Uterus (tissue), 4 donors: ENCODE data around the gene ACVR1. TPM values are rescaled to one million over a fixed set of nuclear protein-coding genes. Genes with fewer than 3 reads are reported as not detected.

Source experiments
- DNase-seq, 2 donors: peaks; one replicate each; pipeline ENCODE4 v3.0.0-alpha.2; 2019 to 2020
- H3K27ac ChIP-seq, 2 donors: fragments of 200-600 bp; sonication (generic); 1 replicate in 1 of 2; 2 replicates in 1 of 2; pipeline ENCODE4 v1.5.1; 2016 to 2018
- H3K27me3 ChIP-seq, 2 donors: fragments of 200-600 bp; sonication (generic); one replicate each; pipeline ENCODE4 v1.5.1; 2018 to 2019; ENCODE audit warnings: control low read depth in 1 of 2
- H3K36me3 ChIP-seq, 2 donors: fragments of 200-600 bp; sonication (generic); one replicate each; pipeline ENCODE4 v1.5.1; 2019; ENCODE audit warnings: control low read depth in 1 of 2
- H3K4me1 ChIP-seq, 2 donors: fragments of 200-600 bp; sonication (generic); one replicate each; pipeline ENCODE4 v1.5.1; 2018 to 2019; ENCODE audit warnings: control low read depth in 1 of 2
- H3K4me3 ChIP-seq, 2 donors: fragments of 200-600 bp; sonication (generic); 1 replicate in 1 of 2; 2 replicates in 1 of 2; pipeline ENCODE4 v1.5.1; 2018 to 2019; ENCODE audit warnings: mild to moderate bottlenecking in 1 of 2
- H3K9me3 ChIP-seq, 2 donors: fragments of 200-600 bp; sonication (generic); one replicate each; pipeline ENCODE4 v1.5.1; 2019; ENCODE audit warnings: control low read depth in 1 of 2
- CTCF ChIP-seq, 4 experiments: fragments of 200-600 bp in 2 of 4; fragments of 450-650 bp in 2 of 4; sonication (generic) in 2 of 4; IDR thresholded peaks; one replicate each; pipeline ENCODE4 v1.5.1; 2016 to 2019; ENCODE audit warnings: antibody characterized with exemption in 4 of 4, mild to moderate bottlenecking in 2 of 4, moderate library complexity in 1 of 4
- POLR2A ChIP-seq, 2 donors: fragments of 450-650 bp; IDR thresholded peaks; one replicate each; pipeline ENCODE4 v1.6.1; 2016; ENCODE audit warnings: antibody characterized with exemption in 2 of 2, mild to moderate bottlenecking in 1 of 2, moderate library complexity in 1 of 2
- intact Hi-C: fragments of 100-400 bp; cut with DNase I; formaldehyde crosslinking; loops from one replicate; pipeline ENCODE4 v1.15.1; 2023; ENCODE audit warnings: low total_unique reads
- total RNA-seq, 4 donors: library from RNA; depleted of rRNA in 3 of 4; stranded (reverse); fragments of >200 nt in 3 of 4; gene quantifications; one replicate each; pipeline versions ENCODE4 v1.1.0 to v1.2.4, GENCODE V29; 2014 to 2023
- donor health status: DM: yes; HTN: yes; CAD: no.

ACVR1 gene
- total RNA-seq, 4 donors from 2014 or later, result 30.3 to 398 (median 46.7) TPM

GRCh38 chr2:157866666-157867642 is 9.2 kb downstream of the ACVR1 start:
- Histone ChIP-seq H3K27ac (no peak overlapping the region), H3K4me1 (no peaks in the 10 kb centered on the region), H3K36me3 (no peaks in the 10 kb centered on the region), H3K4me3 (no peak overlapping the region), H3K9me3 (no peaks in the 10 kb centered on the region), H3K27me3 (no peaks in the 10 kb centered on the region)
- intact Hi-C loops, result no loop called here
- no peak for TF ChIP-seq POLR2A (IDR thresholded peaks at IDR 0.05)
- TF ChIP-seq CTCF (IDR thresholded peaks at IDR 0.05), result no peak
- DNase-seq, result no peak

- peak in 1 of 2 donors; percentile 26 for DNase-seq
- intact Hi-C loops, result no loop called here
- Histone ChIP-seq H3K4me3 (no peak overlapping the region), H3K27me3 (no peaks in the 10 kb centered on the region), H3K27ac (no peak overlapping the region), H3K9me3 (no peaks in the 10 kb centered on the region), H3K4me1 (no peaks in the 10 kb centered on the region), H3K36me3 (no peaks in the 10 kb centered on the region)
- TF ChIP-seq POLR2A (IDR thresholded peaks at IDR 0.05) (no peak), CTCF (IDR thresholded peaks at IDR 0.05) (no peak)
Measured at GRCh38 chr2:157866202-157866601, 9.9 kb downstream of the ACVR1 start.

- intact Hi-C loops, result no loop called here
- Histone ChIP-seq H3K9me3 (no peaks in the 10 kb centered on the region), H3K36me3 (no peaks in the 10 kb centered on the region), H3K27ac (no peak overlapping the region), H3K4me3 (no peak overlapping the region), H3K4me1 (no peaks in the 10 kb centered on the region), H3K27me3 (no peaks in the 10 kb centered on the region)
- no peak for DNase-seq
- no peak for TF ChIP-seq POLR2A (IDR thresholded peaks at IDR 0.05)
- TF ChIP-seq CTCF (IDR thresholded peaks at IDR 0.05), result no peak
Measured at GRCh38 chr2:157864857-157865430, 11.2 kb downstream of the ACVR1 start.

GRCh38 chr2:157858846-157859245 is 17.3 kb downstream of the ACVR1 start:
- H3K9me3 ChIP-seq, result no peaks in the 10 kb centered on the region

More at GRCh38 chr2:157858846-157859245, 17.3 kb downstream of the ACVR1 start:
- Histone ChIP-seq H3K27me3 (no peaks in the 10 kb centered on the region), H3K4me3 (no peak overlapping the region), H3K4me1 (no peaks in the 10 kb centered on the region), H3K27ac (no peak overlapping the region), H3K36me3 (no peaks in the 10 kb centered on the region)
- no peak for TF ChIP-seq CTCF (IDR thresholded peaks at IDR 0.05)
- intact Hi-C loops, result no loop called here
- DNase-seq, result no peak
